HepG2 (cell line): ENCODE data around the gene SAE1. TPM values are rescaled to one million over a fixed set of nuclear protein-coding genes. Genes with fewer than 3 reads are reported as not detected.

Experiments used
- NFKB2 ChIP-seq: sonication (generic); formaldehyde crosslinking; IDR thresholded peaks from 2 replicates; pipeline ENCODE4 v1.4.0; 2020; ENCODE audit warnings: missing genetic modification reagents, borderline replicate concordance
- PAF1 ChIP-seq: IDR thresholded peaks from 2 replicates; pipeline ENCODE4 v1.6.1; 2016; ENCODE audit warnings: missing genetic modification reagents, missing compliant biosample characterization
- ZBTB40 ChIP-seq, 2 experiments: fragments of 450-650 bp in 1 of 2; sonication (generic) in 1 of 2; formaldehyde crosslinking in 1 of 2; IDR thresholded peaks; 2 replicates each; pipeline versions ENCODE4 v1.6.1 to v1.8.0; 2016 to 2022; ENCODE audit warnings: antibody characterized with exemption in 1 of 2, mild to moderate bottlenecking in 1 of 2, missing genetic modification reagents in 1 of 2
- ZFP90 ChIP-seq: sonication (generic); formaldehyde crosslinking; IDR thresholded peaks from 2 replicates; pipeline ENCODE4 v1.8.0; 2022; ENCODE audit warnings: missing genetic modification reagents, mild to moderate bottlenecking, inconsistent platforms, borderline replicate concordance
- ZNF607 ChIP-seq: sonication (generic); formaldehyde crosslinking; IDR thresholded peaks from 2 replicates; pipeline ENCODE4 v1.5.1; 2020; ENCODE audit warnings: missing genetic modification reagents, mild to moderate bottlenecking, borderline replicate concordance
- ZNF770 ChIP-seq: sonication (generic); formaldehyde crosslinking; IDR thresholded peaks from 2 replicates; pipeline ENCODE4 v1.5.0; 2020; ENCODE audit warnings: mild to moderate bottlenecking, missing genetic modification reagents
- ZNF83 ChIP-seq: sonication (generic); formaldehyde crosslinking; IDR thresholded peaks from 2 replicates; pipeline ENCODE4 v1.4.0; 2020; ENCODE audit warnings: missing genetic modification reagents, mild to moderate bottlenecking, borderline replicate concordance
- ZUFSP ChIP-seq: sonication (generic); formaldehyde crosslinking; IDR thresholded peaks from 2 replicates; pipeline ENCODE4 v1.9.0; 2021; ENCODE audit warnings: missing genetic modification reagents, mild to moderate bottlenecking, borderline replicate concordance
- polyA plus RNA-seq, 8 experiments: library from polyadenylated mRNA; depleted of rRNA in 3 of 8; stranded (reverse) in 7 of 8; unstranded in 1 of 8; fragments of >200 nt; fragmentation: Illumina TruSeq in 4 of 8; extraction: Trizol in 4 of 8; gene quantifications; 2 replicates each; pipeline versions ENCODE4 v1.2.1 to v1.2.3, GENCODE V29; 2011 to 2016; ENCODE audit warnings: low read depth in 4 of 8, missing spikeins in 1 of 8, mixed read lengths in 1 of 8; ENCODE audit not compliant: insufficient read depth in 1 of 8
- total RNA-seq, 5 experiments: library from RNA; depleted of rRNA; stranded (reverse); fragments of >200 nt; fragmentation: Illumina TruSeq; extraction: Trizol; gene quantifications; 2 replicates each; pipeline ENCODE4 v1.2.3, GENCODE V29; 2016; ENCODE audit warnings: low read depth in 1 of 5
- TF ChIP-seq, protein P1 (sequence below): sonication (generic); formaldehyde crosslinking; IDR thresholded peaks from 2 replicates; pipeline ENCODE4 v1.4.0; 2020; ENCODE audit warnings: missing genetic modification reagents
- TF ChIP-seq, protein P2 (sequence below): sonication (generic); formaldehyde crosslinking; IDR thresholded peaks from 2 replicates; pipeline ENCODE4 v1.9.0; 2021; ENCODE audit warnings: missing genetic modification reagents, borderline replicate concordance

The SAE1 gene
- total and polyA plus RNA-seq, 2 of the 13 experiments (the other 11 are each of a cell fraction or from before 2014, with no cell fraction given) = 87.6 to 197 TPM

DNA sequence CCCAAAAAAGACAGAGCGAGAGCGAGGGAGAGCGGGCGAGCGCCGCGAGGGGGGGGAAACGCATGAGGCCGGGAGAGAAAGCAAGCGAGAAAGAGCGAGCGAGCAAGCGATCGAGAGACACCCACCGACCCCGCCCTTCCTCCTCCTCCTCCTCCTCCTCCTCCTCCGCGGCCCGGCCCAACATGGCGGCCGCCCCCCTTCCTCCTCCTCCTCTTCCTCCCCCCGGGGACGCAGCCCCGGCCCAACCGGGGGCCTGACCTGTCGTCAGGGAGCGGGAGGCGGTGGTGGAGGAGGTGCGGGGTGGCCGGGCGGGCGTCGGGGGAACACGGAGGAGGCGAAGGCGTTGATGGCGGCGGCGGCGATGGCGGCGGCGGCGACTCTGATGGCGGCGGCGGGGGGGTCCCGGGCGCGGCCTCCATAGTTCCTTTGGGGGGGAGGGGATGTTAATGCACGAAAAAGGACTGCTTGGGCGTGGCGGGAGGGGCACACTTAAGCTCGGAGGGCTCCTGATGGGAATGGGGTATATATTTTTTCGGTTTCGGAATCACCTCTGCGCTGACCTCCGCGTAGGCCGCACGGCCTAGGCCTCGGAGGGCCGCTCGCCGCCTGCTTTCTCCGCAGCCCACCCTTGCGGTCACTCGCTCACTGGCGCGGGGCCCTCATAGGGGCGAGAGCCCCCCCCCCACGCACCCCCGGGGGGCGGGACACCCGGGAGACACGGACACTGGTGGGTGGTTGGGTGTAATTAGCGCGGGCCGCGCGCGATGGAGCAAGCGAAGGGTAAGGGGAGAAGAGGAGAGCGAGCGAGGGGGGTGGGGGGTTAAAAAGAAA, 18.3 kb upstream of the SAE1 start (continued):
- TF ChIP-seq ZBTB40 (IDR thresholded peaks at IDR 0.05) = no peak
- peak; percentile 40; the same call in 1 of the 2 replicates for TF ChIP-seq ZBTB40 (CRISPR knock-in tag; IDR thresholded peaks at IDR 0.05)
- TF ChIP-seq, protein P1, sequence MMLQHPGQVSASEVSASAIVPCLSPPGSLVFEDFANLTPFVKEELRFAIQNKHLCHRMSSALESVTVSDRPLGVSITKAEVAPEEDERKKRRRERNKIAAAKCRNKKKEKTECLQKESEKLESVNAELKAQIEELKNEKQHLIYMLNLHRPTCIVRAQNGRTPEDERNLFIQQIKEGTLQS (CRISPR knock-in tag) = no peak; the same call in 1 of the 2 replicates
- TF ChIP-seq ZNF770 (CRISPR knock-in tag) = no peak
- no peak for TF ChIP-seq ZNF83
- TF ChIP-seq, protein P2, sequence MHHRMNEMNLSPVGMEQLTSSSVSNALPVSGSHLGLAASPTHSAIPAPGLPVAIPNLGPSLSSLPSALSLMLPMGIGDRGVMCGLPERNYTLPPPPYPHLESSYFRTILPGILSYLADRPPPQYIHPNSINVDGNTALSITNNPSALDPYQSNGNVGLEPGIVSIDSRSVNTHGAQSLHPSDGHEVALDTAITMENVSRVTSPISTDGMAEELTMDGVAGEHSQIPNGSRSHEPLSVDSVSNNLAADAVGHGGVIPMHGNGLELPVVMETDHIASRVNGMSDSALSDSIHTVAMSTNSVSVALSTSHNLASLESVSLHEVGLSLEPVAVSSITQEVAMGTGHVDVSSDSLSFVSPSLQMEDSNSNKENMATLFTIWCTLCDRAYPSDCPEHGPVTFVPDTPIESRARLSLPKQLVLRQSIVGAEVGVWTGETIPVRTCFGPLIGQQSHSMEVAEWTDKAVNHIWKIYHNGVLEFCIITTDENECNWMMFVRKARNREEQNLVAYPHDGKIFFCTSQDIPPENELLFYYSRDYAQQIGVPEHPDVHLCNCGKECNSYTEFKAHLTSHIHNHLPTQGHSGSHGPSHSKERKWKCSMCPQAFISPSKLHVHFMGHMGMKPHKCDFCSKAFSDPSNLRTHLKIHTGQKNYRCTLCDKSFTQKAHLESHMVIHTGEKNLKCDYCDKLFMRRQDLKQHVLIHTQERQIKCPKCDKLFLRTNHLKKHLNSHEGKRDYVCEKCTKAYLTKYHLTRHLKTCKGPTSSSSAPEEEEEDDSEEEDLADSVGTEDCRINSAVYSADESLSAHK = no peak
- no peak for TF ChIP-seq ZUFSP (CRISPR knock-in tag)
- no peak for TF ChIP-seq ZNF607 (CRISPR knock-in tag)
- TF ChIP-seq PAF1 (CRISPR knock-in tag) = no peak
- no peak for TF ChIP-seq ZFP90
- TF ChIP-seq NFKB2 = peak; percentile 0; the same call in 1 of the 2 replicates
